NT2/D1 (cell line): Measurements from ENCODE around the gene FABP1.

ENCODE experiments used
- SUZ12 ChIP-seq: IDR thresholded peaks from 2 replicates; pipeline ENCODE4 v1.6.1; 2011; ENCODE audit not compliant: insufficient read length, insufficient read depth; ENCODE audit errors: extremely low read depth
- ZNF274 ChIP-seq: IDR thresholded peaks from 2 replicates; pipeline ENCODE4 v1.6.1; 2011; ENCODE audit warnings: mild to moderate bottlenecking, low read depth, low read length

- TF ChIP-seq SUZ12 (no peak), ZNF274 (no peak)
Measured at GRCh38 chr2:88127638-88127887, 299 bp downstream of the FABP1 start.
